HG03108 (cell line): ENCODE data around the gene SAMD4A.
"Not testable (repeated sequence)": the region's sequence is repeated elsewhere in the genome, so short reads cannot be mapped to it uniquely, and the experiment has no call there.

Source experiments
- ATAC-seq: cut with Tn5 transposase; IDR thresholded peaks from one replicate; pipeline ENCODE4 v1.9.1; 2021; ENCODE audit warnings: moderate library complexity; ENCODE audit not compliant: unreplicated experiment

SAMD4A gene

DNA sequence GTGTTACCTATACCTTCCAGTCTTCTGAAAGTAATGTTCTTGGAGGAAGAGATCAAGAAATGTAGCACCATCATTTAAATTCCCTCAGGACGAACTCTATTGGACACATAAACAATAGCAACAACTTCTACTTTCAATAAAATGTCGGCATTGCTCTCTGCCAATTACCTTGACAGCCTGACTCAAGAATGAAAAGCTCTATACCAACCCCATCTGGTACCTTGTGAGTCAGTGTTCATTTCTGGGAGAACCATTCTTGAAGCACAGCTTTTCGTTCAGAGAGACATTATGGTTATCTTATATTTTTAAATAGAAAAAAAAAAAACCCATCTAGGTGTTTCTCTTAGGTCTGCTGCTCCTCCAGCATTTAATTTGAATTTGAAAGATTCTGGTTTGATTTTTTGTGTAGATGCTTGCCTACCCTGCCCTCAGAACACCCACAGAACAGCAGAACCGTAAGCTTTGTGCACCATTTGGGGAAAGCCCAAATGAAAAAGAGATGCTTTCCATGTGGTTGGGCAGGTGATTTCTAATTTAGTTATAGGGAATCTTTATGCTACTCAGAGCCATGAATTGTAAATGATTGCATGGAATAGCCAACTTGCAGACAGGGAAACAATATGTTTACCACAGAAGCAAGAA is 156.0 kb downstream of the SAMD4A start:
- ATAC-seq: no peak

DNA sequence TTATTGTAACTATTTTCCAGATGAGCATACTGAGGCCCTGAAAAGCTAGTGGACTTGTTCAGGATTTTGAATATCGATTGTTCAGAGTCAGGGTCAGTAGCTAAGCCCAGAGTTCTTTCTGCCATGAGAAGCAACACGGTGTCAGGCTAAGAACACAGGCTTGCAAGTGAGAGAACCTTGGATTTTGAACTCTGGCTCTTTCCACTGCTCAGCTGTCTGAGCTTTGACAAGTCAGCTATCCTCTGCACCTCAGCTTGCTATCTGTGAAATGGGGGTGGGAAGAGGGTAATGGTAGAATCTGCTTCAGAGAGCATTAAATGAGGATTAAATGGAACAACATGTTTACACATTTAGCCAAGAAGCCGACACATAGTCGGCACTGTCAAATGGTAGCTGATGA is 157.2 kb downstream of the SAMD4A start:
- ATAC-seq: no peak

- ATAC-seq: no peak
These were observed 157.9 kb downstream of the SAMD4A start for GRCh38 chr14:54724676-54725325.

DNA sequence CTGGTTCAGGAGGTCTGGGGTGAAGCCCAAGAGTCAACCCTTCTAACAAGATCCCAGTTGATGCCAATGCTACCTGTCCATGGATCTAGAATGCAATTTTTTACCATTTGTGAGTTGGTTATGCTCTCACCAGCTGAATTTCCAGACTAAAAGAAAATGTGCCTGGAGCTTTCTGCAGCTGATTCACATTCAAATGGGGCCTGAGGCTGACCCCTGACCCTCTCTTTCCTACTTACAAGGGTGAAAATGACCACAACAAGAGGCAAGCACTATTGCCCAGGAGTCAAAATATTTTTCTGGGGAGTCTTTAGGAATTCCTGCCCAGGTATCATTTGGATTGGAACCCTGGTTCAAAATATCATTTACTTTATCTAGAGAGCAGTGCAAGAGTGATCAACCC is 159.1 kb downstream of the SAMD4A start:
- ATAC-seq: no peak

DNA sequence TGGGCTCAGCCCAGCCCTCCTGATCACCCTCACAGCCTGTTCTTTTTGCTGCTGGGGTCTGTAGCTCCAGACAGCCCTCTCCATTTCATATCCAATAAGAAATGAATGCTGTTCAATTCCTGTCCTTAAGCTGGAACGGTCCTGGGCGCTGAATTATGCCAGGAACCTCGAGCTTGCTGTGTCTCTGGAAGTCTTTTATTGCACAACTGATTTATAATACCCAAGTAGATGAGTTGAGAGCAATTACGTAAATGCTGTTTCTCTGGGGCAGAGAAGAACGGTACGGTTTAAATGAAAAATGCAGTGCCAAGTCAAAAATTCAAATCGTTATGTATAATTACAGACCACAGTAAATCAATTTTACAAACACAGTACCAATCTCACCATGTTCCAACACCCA is 161.0 kb downstream of the SAMD4A start:
- ATAC-seq: no peak

- ATAC-seq: no peak
These were observed 162.0 kb downstream of the SAMD4A start for GRCh38 chr14:54728700-54729527.

GRCh38 chr14:54730156-54730961 is 163.4 kb downstream of the SAMD4A start:
- ATAC-seq: peak; percentile 94

- no peak for ATAC-seq
These were observed 168.0 kb downstream of the SAMD4A start for GRCh38 chr14:54734966-54735365.

- ATAC-seq: no peak
These were observed 168.5 kb downstream of the SAMD4A start for GRCh38 chr14:54735424-54735823.

DNA sequence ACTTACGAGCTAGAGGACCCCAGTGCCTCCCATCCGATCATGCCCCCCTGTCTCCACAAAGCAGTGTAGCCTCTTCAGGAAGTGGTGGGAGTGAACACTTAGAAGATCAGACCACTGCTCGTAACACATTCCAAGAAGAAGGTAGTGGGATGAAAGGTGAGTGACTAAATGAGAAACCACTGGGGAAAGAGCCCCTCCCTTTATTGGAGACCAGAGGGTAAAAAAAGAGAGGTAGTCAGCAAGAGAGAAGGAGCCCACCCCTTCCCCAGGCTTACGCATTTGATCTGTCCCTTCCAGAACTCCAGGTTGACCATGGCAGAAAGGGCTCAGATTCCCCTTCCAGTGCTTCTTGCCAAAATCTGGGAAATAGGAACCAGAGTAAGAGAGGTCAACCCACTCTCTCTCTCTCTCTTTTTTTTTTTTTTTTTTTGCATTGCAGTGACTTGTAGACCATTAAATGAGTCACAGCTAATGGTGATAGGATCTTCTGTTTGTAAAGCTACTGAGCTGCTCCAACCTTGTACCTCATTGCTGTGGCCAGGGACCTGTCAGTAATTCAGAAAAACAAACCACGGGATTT is 170.3 kb downstream of the SAMD4A start:
- ATAC-seq: no peak

DNA sequence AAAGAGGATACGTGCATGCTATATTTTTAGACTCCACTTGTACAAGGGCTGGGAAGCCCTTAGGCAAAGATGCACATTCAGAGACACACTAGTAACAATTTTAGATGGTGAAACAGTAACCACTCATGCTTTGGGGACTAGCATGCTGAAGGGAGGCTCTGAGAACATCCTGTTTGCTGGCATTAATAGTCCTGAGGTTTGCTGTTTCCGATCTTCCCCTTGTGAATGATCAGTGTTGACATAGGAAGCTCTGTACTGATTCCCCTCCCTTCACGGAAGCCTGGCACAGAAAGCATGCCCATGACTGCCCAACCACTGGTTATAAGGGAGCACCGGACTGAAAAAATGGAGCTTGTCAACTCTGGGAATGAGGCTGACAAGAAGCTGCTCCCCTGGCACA is 171.1 kb downstream of the SAMD4A start:
- ATAC-seq: no peak

GRCh38 chr14:54739514-54739913 is 172.6 kb downstream of the SAMD4A start:
- no peak for ATAC-seq

- ATAC-seq: no peak
These were observed 175.8 kb downstream of the SAMD4A start for GRCh38 chr14:54742492-54743350.

GRCh38 chr14:54743382-54743781 is 176.5 kb downstream of the SAMD4A start:
- no peak for ATAC-seq

GRCh38 chr14:54746019-54746418 is 179.1 kb downstream of the SAMD4A start:
- no peak for ATAC-seq

GRCh38 chr14:54747616-54748015 is 180.7 kb downstream of the SAMD4A start:
- ATAC-seq: no peak

GRCh38 chr14:54749180-54749579 is 182.3 kb downstream of the SAMD4A start:
- ATAC-seq: no peak

DNA sequence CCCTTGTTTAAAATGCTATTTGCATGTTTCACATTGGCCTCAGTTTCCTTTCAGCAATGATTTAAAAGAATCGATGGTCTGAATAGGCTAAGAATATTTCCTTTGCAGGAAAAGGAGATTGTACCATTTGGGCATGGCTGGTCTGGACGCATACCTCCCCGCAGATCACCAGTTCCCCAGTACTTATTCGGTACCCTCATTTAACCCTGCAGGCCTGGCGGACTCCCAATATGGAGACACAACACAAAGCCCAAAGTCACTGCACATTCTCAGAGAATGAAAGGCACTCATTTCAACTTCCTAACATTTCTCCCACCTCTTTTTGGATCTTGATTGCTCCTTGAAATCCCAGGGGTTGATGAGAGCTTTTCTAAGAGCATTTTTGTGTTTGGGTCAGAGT is 182.8 kb downstream of the SAMD4A start:
- no peak for ATAC-seq

DNA sequence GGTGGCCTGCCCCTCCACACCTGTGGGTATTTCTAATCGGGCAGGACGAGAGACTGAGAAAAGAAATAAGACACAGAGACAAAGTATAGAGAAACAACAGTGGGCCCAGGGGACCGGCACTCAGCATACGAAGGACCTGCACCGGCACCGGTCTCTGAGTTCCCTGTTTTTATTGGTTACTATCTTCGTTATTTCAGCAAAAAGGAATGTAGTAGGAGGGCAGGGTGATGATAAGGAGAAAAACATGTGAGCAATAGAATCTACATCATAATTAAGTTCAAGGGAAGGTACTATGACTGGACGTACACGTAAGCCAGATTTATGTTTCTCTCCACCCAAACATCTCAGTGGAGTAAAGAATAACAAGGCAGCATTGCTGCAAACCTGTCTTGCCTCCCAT is 185.7 kb downstream of the SAMD4A start:
- not testable (repeated sequence) for ATAC-seq

GRCh38 chr14:54753396-54753795 is 186.5 kb downstream of the SAMD4A start:
- not testable (repeated sequence) for ATAC-seq
